ENCODE results near the gene ANO10.

GRCh38 chr3:43435706-43436105 lies 186.1 kb downstream of the ANO10 start:
- TF ChIP-seq CTCF (IDR thresholded peaks at IDR 0.05; ENCODE audit: low read length) (no peak), EZH2 (IDR thresholded peaks at IDR 0.05; ENCODE audit: borderline replicate concordance, low read length) (no peak)

All from OCI-LY1 (cell line).